Panc1 (cell line): ENCODE measurements around the gene PTPRH. TPM values are rescaled to one million over a fixed set of nuclear protein-coding genes. Genes with fewer than 3 reads are reported as not detected.

Source experiments
- ATAC-seq: fragments of 200-7000 bp; cut with Tn5 transposase; 2 replicates; pipeline ENCODE4 v1.9.1; 2020; ENCODE audit warnings: mild to moderate bottlenecking, moderate library complexity
- BruUV-seq: library from RNA; stranded (reverse); fragments of 400-500 nt; replicated peaks from 2 replicates; lab custom pipeline; 2021; lab: Mats Ljungman, UMichigan
- CTCF ChIA-PET: fragments of 300-600 bp; sonication (Branson Sonifier 250); formaldehyde crosslinking; loops from one replicate; lab custom pipeline; 2022; ENCODE audit warnings: antibody characterized with exemption; lab: Charles Lee
- POLR2A ChIA-PET: fragments of 300-600 bp; sonication (Branson Sonifier 250); formaldehyde crosslinking; loops from one replicate; lab custom pipeline; 2022; ENCODE audit warnings: antibody characterized with exemption; lab: Charles Lee
- DNase-seq: peaks from one replicate; pipeline ENCODE4 v3.0.0-alpha.2; 2010; ENCODE audit warnings: low read depth, low spot score
- H3K27ac ChIP-seq: 2 replicates; pipeline ENCODE4 v1.5.1; 2011; ENCODE audit warnings: mild to moderate bottlenecking, low read length, inconsistent platforms
- H3K27me3 ChIP-seq: fragments of 200-500 bp; sonication (Bioruptor generic); 2 replicates; pipeline ENCODE4 v1.6.0; 2014; ENCODE audit warnings: low read length, inconsistent platforms; ENCODE audit not compliant: control insufficient read depth, insufficient read depth
- H3K36me3 ChIP-seq: fragments of 200-500 bp; sonication (Bioruptor generic); 2 replicates; pipeline ENCODE4 v1.5.1; 2014; ENCODE audit warnings: inconsistent platforms, mild to moderate bottlenecking, low read length, moderate library complexity; ENCODE audit not compliant: control insufficient read depth, insufficient read depth
- H3K4me1 ChIP-seq: 2 replicates; pipeline ENCODE4 v1.5.1; 2011; ENCODE audit warnings: inconsistent platforms, mild to moderate bottlenecking, low read length, moderate library complexity; ENCODE audit not compliant: control insufficient read depth, insufficient read depth
- H3K4me3 ChIP-seq, 2 experiments: 2 replicates each; pipeline ENCODE4 v1.5.1; 2011 to 2012; ENCODE audit warnings: low read depth in 2 of 2, low read length in 2 of 2, mild to moderate bottlenecking in 2 of 2, inconsistent platforms in 1 of 2, moderate library complexity in 1 of 2
- H3K9me3 ChIP-seq: fragments of 200-500 bp; sonication (Bioruptor generic); 2 replicates; pipeline ENCODE4 v1.5.1; 2014; ENCODE audit warnings: low read depth, mild to moderate bottlenecking, inconsistent platforms, low read length, moderate library complexity; ENCODE audit not compliant: control insufficient read depth, insufficient read depth
- CTCF ChIP-seq: fragments of 450-650 bp; IDR thresholded peaks from 2 replicates; pipeline ENCODE4 v1.5.1; 2017; ENCODE audit warnings: mild to moderate bottlenecking
- POLR2AphosphoS5 ChIP-seq: IDR thresholded peaks from 2 replicates; pipeline ENCODE4 v1.6.1; 2012; ENCODE audit warnings: mild to moderate bottlenecking, low read depth, low read length, moderate library complexity
- REST ChIP-seq, 2 experiments: IDR thresholded peaks; 2 replicates each; pipeline ENCODE4 v1.6.1; 2011 to 2012; ENCODE audit warnings: low read depth in 2 of 2, control low read depth in 1 of 2, low read length in 1 of 2, mild to moderate bottlenecking in 1 of 2, moderate library complexity in 1 of 2; ENCODE audit not compliant: insufficient read depth in 1 of 2
- SIN3A ChIP-seq: IDR thresholded peaks from 2 replicates; pipeline ENCODE4 v1.6.1; 2012; ENCODE audit warnings: low read depth, mild to moderate bottlenecking, low read length, moderate library complexity, borderline replicate concordance; ENCODE audit not compliant: insufficient read depth
- TCF7L2 ChIP-seq: IDR thresholded peaks from 2 replicates; pipeline ENCODE4 v1.6.1; 2011; ENCODE audit warnings: mild to moderate bottlenecking, low read depth, low read length, inconsistent platforms
- in situ Hi-C: cut with HindIII; loops from 2 replicates; pipeline ENCODE4 v1.10.0; 2016; ENCODE audit warnings: low sequenced_read_pairs, low pct_unique_long_range_greater_than_20kb
- intact Hi-C: fragments of 100-400 bp; cut with micrococcal nuclease; formaldehyde crosslinking; loops from one replicate; pipeline ENCODE4 v1.10.0; 2022; ENCODE audit not compliant: unreplicated experiment
- total RNA-seq: library from RNA; stranded (reverse); gene quantifications from one replicate; pipeline ENCODE4 v1.2.1, GENCODE V29; 2021; ENCODE audit not compliant: unreplicated experiment

The PTPRH gene
- total RNA-seq, 1 experiment from 2014 or later: 42.8 TPM

- ATAC-seq (no peak), DNase-seq (no peak)
- Histone ChIP-seq H3K4me1 (peaks cover 10% of the 10 kb centered on the region; the same call in 1 of the 2 replicates), H3K27ac (no peak overlapping the region), H3K27me3 (no peaks in the 10 kb centered on the region), H3K4me3 (no peak overlapping the region), H3K9me3 (no peaks in the 10 kb centered on the region), H3K36me3 (no peaks in the 10 kb centered on the region)
- CTCF ChIA-PET: interaction anchor here (0.6 kb wide), 1 partner anchor 72 kb away, joined by 4 read pairs; no protein-coding TSS in a partner anchor
- intact Hi-C loops: no loop called here
- in situ Hi-C loops: no loop called here
- TF ChIP-seq CTCF (no peak), SIN3A (no peak), REST (IDR thresholded peaks at IDR 0.05; ENCODE audit: insufficient read depth in 1 of 2, low read depth in 2 of 2, low read length in 1 of 2) (no peak), POLR2AphosphoS5 (no peak), TCF7L2 (no peak)
- BruUV-seq: no TSS peak
- POLR2A ChIA-PET: no interaction called here
Measured at GRCh38 chr19:55161571-55162322, 47.6 kb downstream of the PTPRH start.

GRCh38 chr19:55160986-55161365 lies 48.3 kb downstream of the PTPRH start:
- POLR2A ChIA-PET: interaction anchor here (0.6 kb wide), 2 partner anchors 43 to 316 kb away, joined by 3 to 6 read pairs; no protein-coding TSS in a partner anchor
- Histone ChIP-seq H3K27ac (no peak overlapping the region), H3K4me3 (no peak overlapping the region; a peak in 1 of 4 replicates), H3K27me3 (no peaks in the 10 kb centered on the region), H3K9me3 (no peaks in the 10 kb centered on the region), H3K4me1 (peaks cover 10% of the 10 kb centered on the region; the same call in 1 of the 2 replicates), H3K36me3 (no peaks in the 10 kb centered on the region)
- no TSS peak for BruUV-seq
- intact Hi-C loops (no loop called here), in situ Hi-C loops (no loop called here)
- TF ChIP-seq CTCF (no peak), SIN3A (no peak), TCF7L2 (no peak), REST (IDR thresholded peaks at IDR 0.05; ENCODE audit: insufficient read depth in 1 of 2, low read depth in 2 of 2, low read length in 1 of 2) (no peak)
- ATAC-seq: no peak
- DNase-seq: no peak
- CTCF ChIA-PET: interaction anchor here (0.9 to 1.2 kb wide), 4 partner anchors 14 to 40 kb away, joined by 3 to 5 read pairs (median 4); no protein-coding TSS in a partner anchor
